Stomach (tissue), 9 donors: ENCODE measurements around the gene DPF3. TPM values are rescaled to one million over a fixed set of nuclear protein-coding genes. Genes with fewer than 3 reads are reported as not detected.

ENCODE experiments used
- DNase-seq, 2 donors: peaks; one replicate each; pipeline versions ENCODE4 v3.0.0 to v3.0.0-alpha.2; 2013 to 2019
- H3K27ac ChIP-seq, 5 donors: fragments of 200-600 bp in 4 of 5; sonication (generic) in 4 of 5; one replicate each; pipeline ENCODE4 v1.5.1; 2013 to 2019; ENCODE audit warnings: mild to moderate bottlenecking in 1 of 5, moderate library complexity in 1 of 5
- H3K27me3 ChIP-seq, 3 donors: fragments of 200-600 bp; sonication (generic); one replicate each; pipeline ENCODE4 v1.5.1; 2017 to 2019; ENCODE audit warnings: mixed run types in 1 of 3
- H3K36me3 ChIP-seq, 4 donors: fragments of 200-600 bp; sonication (generic); 1 replicate in 3 of 4; 2 replicates in 1 of 4; pipeline ENCODE4 v1.5.1; 2016 to 2019
- H3K4me1 ChIP-seq, 4 donors: fragments of 200-600 bp; sonication (generic); one replicate each; pipeline ENCODE4 v1.5.1; 2016 to 2019
- H3K4me3 ChIP-seq, 4 donors: fragments of 200-600 bp; sonication (generic) in 3 of 4; one replicate each; pipeline ENCODE4 v1.5.1; 2016 to 2019; ENCODE audit warnings: mild to moderate bottlenecking in 1 of 4
- H3K9me3 ChIP-seq, 4 donors: fragments of 200-600 bp; sonication (generic); one replicate each; pipeline ENCODE4 v1.5.1; 2016 to 2019
- EP300 ChIP-seq: sonication (generic); formaldehyde crosslinking; IDR thresholded peaks from one replicate; pipeline ENCODE4 v1.6.1; 2017; ENCODE audit warnings: antibody characterized with exemption
- POLR2A ChIP-seq, 4 donors: fragments of 450-650 bp; IDR thresholded peaks; one replicate each; pipeline ENCODE4 v1.6.1; 2016; ENCODE audit warnings: antibody characterized with exemption in 4 of 4, control low read depth in 2 of 4, mild to moderate bottlenecking in 1 of 4, moderate library complexity in 1 of 4
- POLR2AphosphoS5 ChIP-seq, 3 donors: sonication (generic); formaldehyde crosslinking; IDR thresholded peaks; one replicate each; pipeline ENCODE4 v1.6.1; 2016; ENCODE audit warnings: antibody characterized with exemption in 3 of 3
- WGBS, 5 donors: extraction: QIAGEN DNeasy Blood & Tissue Kit in 3 of 5; methylation state at CpG; one replicate each; pipeline versions ENCODE4 v1.1.5 to v1.1.7; 2013 to 2018; 5-methylcytosine and 5-hydroxymethylcytosine counted together
- intact Hi-C: fragments of 100-400 bp; cut with DNase I; formaldehyde crosslinking; loops from one replicate; pipeline ENCODE4 v1.15.1; 2023; ENCODE audit warnings: low total_unique reads
- polyA plus RNA-seq, 3 donors: library from polyadenylated mRNA; stranded (reverse); fragments of 200-250 nt; gene quantifications; one replicate each; pipeline ENCODE4 v1.2.3, GENCODE V29; 2013
- total RNA-seq, 5 donors: library from RNA; depleted of rRNA; stranded (reverse); fragments of >200 nt; gene quantifications; one replicate each; pipeline versions ENCODE4 v1.1.0 to v1.2.3, GENCODE V29; 2014 to 2016
- TF ChIP-seq, protein P1 (sequence below), 7 experiments: fragments of 450-650 bp in 4 of 7; fragments of 200-600 bp in 3 of 7; sonication (generic) in 3 of 7; IDR thresholded peaks; one replicate each; pipeline ENCODE4 v1.5.1; 2016 to 2019; ENCODE audit warnings: antibody characterized with exemption in 7 of 7, control low read depth in 2 of 7, mild to moderate bottlenecking in 1 of 7
- donor health status: healthy with polysubstance abuse.
- donor health status: Bipolar disorder and iron deficiency.
- donor health status: healthy.

DPF3 gene
- total and polyA plus RNA-seq, 8 donors = 0.20 to 113 (median 3.7) TPM

DNA sequence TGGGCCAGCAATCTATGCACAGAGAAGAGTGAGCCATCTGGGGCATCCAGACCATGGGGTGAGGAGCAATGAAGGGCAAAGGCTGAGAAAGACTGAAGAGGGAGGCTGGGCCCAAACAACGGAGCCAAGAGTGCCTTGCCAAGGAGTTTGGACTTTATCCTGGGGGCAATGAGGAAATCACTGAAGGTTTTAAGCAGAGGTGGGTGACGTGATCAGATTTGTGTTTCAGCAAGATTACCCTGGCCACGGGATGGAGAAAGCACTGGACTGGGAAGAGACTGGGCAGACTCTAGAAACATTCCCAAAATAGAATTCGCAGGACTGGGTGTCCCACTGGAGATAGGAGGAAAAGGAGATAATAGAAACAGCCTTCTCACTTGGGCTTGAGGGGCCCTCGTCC, 65.3 kb downstream of the DPF3 start:
- H3K27me3 ChIP-seq = peaks cover 0 to 19% (median 8%) of the 10 kb centered on the region in 3 donors
- H3K9me3 ChIP-seq = no peaks in the 10 kb centered on the region
- intact Hi-C loops = no loop called here
- H3K27ac ChIP-seq = no peak overlapping the region
- no peak for TF ChIP-seq EP300
- TF ChIP-seq POLR2AphosphoS5 (IDR thresholded peaks at IDR 0.05) = no peak
- TF ChIP-seq, protein P1, sequence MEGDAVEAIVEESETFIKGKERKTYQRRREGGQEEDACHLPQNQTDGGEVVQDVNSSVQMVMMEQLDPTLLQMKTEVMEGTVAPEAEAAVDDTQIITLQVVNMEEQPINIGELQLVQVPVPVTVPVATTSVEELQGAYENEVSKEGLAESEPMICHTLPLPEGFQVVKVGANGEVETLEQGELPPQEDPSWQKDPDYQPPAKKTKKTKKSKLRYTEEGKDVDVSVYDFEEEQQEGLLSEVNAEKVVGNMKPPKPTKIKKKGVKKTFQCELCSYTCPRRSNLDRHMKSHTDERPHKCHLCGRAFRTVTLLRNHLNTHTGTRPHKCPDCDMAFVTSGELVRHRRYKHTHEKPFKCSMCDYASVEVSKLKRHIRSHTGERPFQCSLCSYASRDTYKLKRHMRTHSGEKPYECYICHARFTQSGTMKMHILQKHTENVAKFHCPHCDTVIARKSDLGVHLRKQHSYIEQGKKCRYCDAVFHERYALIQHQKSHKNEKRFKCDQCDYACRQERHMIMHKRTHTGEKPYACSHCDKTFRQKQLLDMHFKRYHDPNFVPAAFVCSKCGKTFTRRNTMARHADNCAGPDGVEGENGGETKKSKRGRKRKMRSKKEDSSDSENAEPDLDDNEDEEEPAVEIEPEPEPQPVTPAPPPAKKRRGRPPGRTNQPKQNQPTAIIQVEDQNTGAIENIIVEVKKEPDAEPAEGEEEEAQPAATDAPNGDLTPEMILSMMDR (IDR thresholded peaks at IDR 0.05) = no peak
- TF ChIP-seq POLR2A (IDR thresholded peaks at IDR 0.05) = no peak
- WGBS, 5 donors = 78 to 89% (median 85%) methylated on average over 5 of the region's 5 CpGs
- H3K4me1 ChIP-seq = peaks cover 0 to 12% (median 0%) of the 10 kb centered on the region in 4 donors
- no peaks in the 10 kb centered on the region for H3K36me3 ChIP-seq
- DNase-seq = no peak
- no peak overlapping the region for H3K4me3 ChIP-seq

DNA sequence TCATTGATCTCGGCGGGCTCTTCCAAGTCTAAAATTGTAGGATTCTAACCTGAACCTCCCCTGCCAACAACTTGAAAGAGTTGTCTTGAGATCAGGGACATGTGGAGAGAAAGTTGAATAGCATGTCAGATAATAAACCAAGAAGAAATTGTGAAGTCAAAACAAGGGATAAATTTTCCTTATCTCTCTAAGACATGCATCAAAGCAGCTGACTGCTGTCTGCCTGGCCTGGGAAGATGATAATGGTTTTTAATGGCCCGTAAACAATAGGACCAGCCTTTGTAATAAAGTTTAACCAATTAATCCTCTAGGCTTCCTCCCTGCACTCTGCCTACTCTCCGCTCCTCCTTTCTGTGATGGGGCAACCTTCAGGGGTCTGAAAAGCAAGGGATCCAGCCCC, 67.9 kb downstream of the DPF3 start:
- Histone ChIP-seq H3K27me3 (peaks cover 0 to 9% (median 4%) of the 10 kb centered on the region in 3 donors), H3K4me1 (peaks cover 0 to 9% (median 0%) of the 10 kb centered on the region in 4 donors), H3K36me3 (no peaks in the 10 kb centered on the region), H3K27ac (no peak overlapping the region), H3K4me3 (no peak overlapping the region), H3K9me3 (no peaks in the 10 kb centered on the region)
- no peak for TF ChIP-seq POLR2A (IDR thresholded peaks at IDR 0.05)
- TF ChIP-seq, protein P1 (IDR thresholded peaks at IDR 0.05) = no peak
- TF ChIP-seq POLR2AphosphoS5 (IDR thresholded peaks at IDR 0.05) = no peak
- no peak for TF ChIP-seq EP300
- WGBS, 5 donors = 67 to 82% (median 76%) methylated on average over 4 of the region's 4 CpGs
- DNase-seq = no peak
- intact Hi-C loops = no loop called here

DNA sequence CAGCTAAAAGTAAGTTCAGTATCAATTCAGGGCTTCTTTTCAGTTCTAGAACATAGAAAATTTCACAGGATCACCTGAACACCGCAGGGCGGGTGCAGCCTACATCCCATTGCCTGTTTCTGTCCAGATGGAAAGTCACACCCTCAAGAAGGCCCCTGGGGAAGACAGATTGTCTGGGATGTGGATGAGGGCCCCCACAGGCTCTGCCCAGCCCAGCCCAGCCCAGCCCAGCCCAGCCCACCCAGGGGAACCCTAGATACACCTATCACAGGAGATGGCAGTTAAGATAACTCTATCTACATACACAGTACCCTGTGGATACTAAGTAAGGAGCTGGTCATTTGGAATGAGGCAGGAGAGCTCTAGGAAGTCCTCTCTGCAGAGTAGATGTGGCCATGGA, 68.4 kb downstream of the DPF3 start:
- peaks cover 0 to 6% (median 0%) of the 10 kb centered on the region in 3 donors for H3K27me3 ChIP-seq
- H3K4me1 ChIP-seq = peaks cover 0 to 3% (median 0%) of the 10 kb centered on the region in 4 donors
- no peak overlapping the region for H3K27ac ChIP-seq
- no peak overlapping the region for H3K4me3 ChIP-seq
- 89 to 100% (median 95%) methylated on average over 2 of the region's 2 CpGs for WGBS, 5 donors
- no peaks in the 10 kb centered on the region for H3K9me3 ChIP-seq
- TF ChIP-seq EP300 (no peak), POLR2AphosphoS5 (IDR thresholded peaks at IDR 0.05) (no peak), POLR2A (IDR thresholded peaks at IDR 0.05) (no peak)
- TF ChIP-seq, protein P1 (IDR thresholded peaks at IDR 0.05) = no peak
- intact Hi-C loops = no loop called here
- no peaks in the 10 kb centered on the region for H3K36me3 ChIP-seq
- DNase-seq = no peak

DNA sequence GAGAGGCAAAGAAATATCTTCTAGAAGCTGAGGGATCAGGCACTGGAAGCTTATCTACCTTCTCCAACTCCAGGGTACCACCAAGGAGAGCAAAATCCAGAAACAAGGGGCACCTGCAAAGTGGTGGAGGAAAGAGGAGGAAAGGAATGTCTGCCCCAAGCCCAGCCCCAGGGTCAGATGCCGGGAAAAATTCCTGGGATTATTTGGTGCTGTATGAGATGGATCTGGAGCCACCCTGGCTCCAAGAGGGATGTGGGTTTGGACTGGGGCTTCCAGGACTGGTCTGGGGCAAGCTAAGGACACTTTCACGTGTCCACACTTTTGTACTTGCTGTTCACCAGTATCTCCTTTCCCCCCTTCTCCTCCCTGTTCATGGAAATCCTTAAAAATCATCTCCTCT, 69.8 kb downstream of the DPF3 start:
- Histone ChIP-seq H3K9me3 (peaks cover 0 to 8% (median 4%) of the 10 kb centered on the region in 4 donors), H3K36me3 (no peaks in the 10 kb centered on the region), H3K4me1 (no peaks in the 10 kb centered on the region), H3K27ac (no peak overlapping the region), H3K27me3 (peaks cover 0 to 6% (median 0%) of the 10 kb centered on the region in 3 donors), H3K4me3 (no peak overlapping the region)
- TF ChIP-seq EP300 (no peak), POLR2A (IDR thresholded peaks at IDR 0.05) (no peak), POLR2AphosphoS5 (IDR thresholded peaks at IDR 0.05) (no peak)
- TF ChIP-seq, protein P1 (IDR thresholded peaks at IDR 0.05) = no peak
- no peak for DNase-seq
- intact Hi-C loops = no loop called here
- 57 to 83% (median 70%) methylated on average over 2 of the region's 2 CpGs for WGBS, 5 donors
